Suprapubic skin (tissue), 4 donors: Measurements from ENCODE around the gene SPINDOC. TPM values are rescaled to one million over a fixed set of nuclear protein-coding genes. Genes with fewer than 3 reads are reported as not detected.

Experiments
- DNase-seq, 2 donors: peaks; one replicate each; pipeline ENCODE4 v3.0.0-alpha.2; 2019; ENCODE audit warnings: low spot score in 2 of 2
- H3K27ac ChIP-seq: fragments of 200-600 bp; sonication (generic); one replicate; pipeline ENCODE4 v1.5.1; 2019
- H3K27me3 ChIP-seq: fragments of 200-600 bp; sonication (generic); one replicate; pipeline ENCODE4 v1.5.1; 2019
- H3K36me3 ChIP-seq: fragments of 200-600 bp; sonication (generic); one replicate; pipeline ENCODE4 v1.5.1; 2019
- H3K4me1 ChIP-seq: fragments of 200-600 bp; sonication (generic); one replicate; pipeline ENCODE4 v1.5.1; 2019
- H3K4me3 ChIP-seq: fragments of 200-600 bp; sonication (generic); one replicate; pipeline ENCODE4 v1.5.1; 2019; ENCODE audit warnings: mild to moderate bottlenecking
- H3K9me3 ChIP-seq: fragments of 200-600 bp; sonication (generic); one replicate; pipeline ENCODE4 v1.5.1; 2019
- EP300 ChIP-seq: sonication (generic); formaldehyde crosslinking; IDR thresholded peaks from one replicate; pipeline ENCODE4 v1.6.1; 2017; ENCODE audit warnings: antibody characterized with exemption
- POLR2A ChIP-seq, 2 donors: fragments of 450-650 bp; IDR thresholded peaks; one replicate each; pipeline ENCODE4 v1.6.1; 2017; ENCODE audit warnings: antibody characterized with exemption in 2 of 2, mild to moderate bottlenecking in 2 of 2, moderate library complexity in 2 of 2
- POLR2AphosphoS5 ChIP-seq, 3 donors: sonication (generic); formaldehyde crosslinking; IDR thresholded peaks; one replicate each; pipeline ENCODE4 v1.6.1; 2017; ENCODE audit warnings: antibody characterized with exemption in 3 of 3
- WGBS: methylation state at CpG from one replicate; pipeline ENCODE4 v1.1.5; 2018; 5-methylcytosine and 5-hydroxymethylcytosine counted together
- total RNA-seq, 4 donors: library from RNA; depleted of rRNA; stranded (reverse); fragments of >200 nt; gene quantifications; one replicate each; pipeline ENCODE4 v1.1.0, GENCODE V29; 2016
- TF ChIP-seq, protein P1 (sequence below), 2 donors: fragments of 200-600 bp in 1 of 2; fragments of 450-650 bp in 1 of 2; sonication (generic) in 1 of 2; IDR thresholded peaks; one replicate each; pipeline ENCODE4 v1.5.1; 2016 to 2019; ENCODE audit warnings: antibody characterized with exemption in 2 of 2, mild to moderate bottlenecking in 1 of 2, moderate library complexity in 1 of 2

SPINDOC gene
- total RNA-seq, 4 donors from 2014 or later = 3.9 to 9.4 (median 6.3) TPM

DNA sequence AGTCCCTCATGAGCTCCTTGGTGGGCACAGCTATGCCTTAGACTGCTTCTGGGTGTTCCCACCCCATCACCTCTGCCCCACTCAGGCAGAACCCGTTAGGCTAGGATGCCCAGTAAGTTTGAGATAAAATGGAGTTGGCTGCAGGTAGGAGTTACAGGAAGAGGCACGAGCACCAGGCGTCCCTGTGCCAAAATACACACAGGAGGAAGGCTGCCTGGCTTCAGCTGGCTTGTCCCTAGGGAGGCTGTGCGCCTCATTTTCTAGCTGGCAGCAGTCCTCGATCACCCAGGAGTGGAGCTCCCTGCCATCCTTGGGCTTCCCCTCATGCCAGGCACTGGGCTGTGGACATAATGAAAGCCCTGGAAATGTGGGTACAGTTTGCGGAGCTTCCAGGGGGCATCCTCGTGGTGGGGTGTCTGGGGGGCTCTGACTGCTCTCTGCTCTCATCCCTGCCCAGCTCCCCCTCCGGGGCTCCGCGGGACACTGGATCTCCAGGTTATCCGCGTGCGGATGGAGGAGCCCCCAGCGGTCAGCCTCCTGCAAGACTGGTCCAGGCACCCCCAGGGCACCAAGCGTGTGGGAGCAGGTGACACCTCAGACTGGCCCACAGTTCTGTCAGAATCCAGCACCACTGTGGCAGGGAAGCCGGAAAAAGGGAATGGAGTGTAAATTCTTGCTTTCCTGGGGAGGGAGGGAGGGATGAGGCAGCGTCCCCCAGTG lies 13.4 kb downstream of the SPINDOC start:
- Histone ChIP-seq H3K27me3 (no peaks in the 10 kb centered on the region), H3K4me3 (no peak overlapping the region), H3K36me3 (peaks cover 60% of the 10 kb centered on the region), H3K27ac (no peak overlapping the region), H3K4me1 (no peaks in the 10 kb centered on the region), H3K9me3 (no peaks in the 10 kb centered on the region)
- WGBS = 66% methylated on average over 5 of the region's 17 CpGs
- DNase-seq = no peak
- TF ChIP-seq POLR2AphosphoS5 (IDR thresholded peaks at IDR 0.05) (no peak), EP300 (no peak), POLR2A (IDR thresholded peaks at IDR 0.05) (no peak)
- TF ChIP-seq, protein P1, sequence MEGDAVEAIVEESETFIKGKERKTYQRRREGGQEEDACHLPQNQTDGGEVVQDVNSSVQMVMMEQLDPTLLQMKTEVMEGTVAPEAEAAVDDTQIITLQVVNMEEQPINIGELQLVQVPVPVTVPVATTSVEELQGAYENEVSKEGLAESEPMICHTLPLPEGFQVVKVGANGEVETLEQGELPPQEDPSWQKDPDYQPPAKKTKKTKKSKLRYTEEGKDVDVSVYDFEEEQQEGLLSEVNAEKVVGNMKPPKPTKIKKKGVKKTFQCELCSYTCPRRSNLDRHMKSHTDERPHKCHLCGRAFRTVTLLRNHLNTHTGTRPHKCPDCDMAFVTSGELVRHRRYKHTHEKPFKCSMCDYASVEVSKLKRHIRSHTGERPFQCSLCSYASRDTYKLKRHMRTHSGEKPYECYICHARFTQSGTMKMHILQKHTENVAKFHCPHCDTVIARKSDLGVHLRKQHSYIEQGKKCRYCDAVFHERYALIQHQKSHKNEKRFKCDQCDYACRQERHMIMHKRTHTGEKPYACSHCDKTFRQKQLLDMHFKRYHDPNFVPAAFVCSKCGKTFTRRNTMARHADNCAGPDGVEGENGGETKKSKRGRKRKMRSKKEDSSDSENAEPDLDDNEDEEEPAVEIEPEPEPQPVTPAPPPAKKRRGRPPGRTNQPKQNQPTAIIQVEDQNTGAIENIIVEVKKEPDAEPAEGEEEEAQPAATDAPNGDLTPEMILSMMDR (IDR thresholded peaks at IDR 0.05) = no peak

- WGBS = 73% methylated on average over 2 of the region's 8 CpGs
- H3K4me3 ChIP-seq = no peak overlapping the region
- no peak overlapping the region for H3K27ac ChIP-seq
- H3K9me3 ChIP-seq = no peaks in the 10 kb centered on the region
- no peaks in the 10 kb centered on the region for H3K4me1 ChIP-seq
- peaks cover 28% of the 10 kb centered on the region for H3K36me3 ChIP-seq
- DNase-seq = no peak
- H3K27me3 ChIP-seq = no peaks in the 10 kb centered on the region
- TF ChIP-seq POLR2AphosphoS5 (IDR thresholded peaks at IDR 0.05) = no peak
- TF ChIP-seq POLR2A (IDR thresholded peaks at IDR 0.05) = no peak
- TF ChIP-seq, protein P1 (IDR thresholded peaks at IDR 0.05) = no peak
- no peak for TF ChIP-seq EP300
Measured at GRCh38 chr11:63829823-63830489, 16.7 kb downstream of the SPINDOC start.

- WGBS = 49% methylated on average over 7 of the region's 7 CpGs
- DNase-seq = no peak
- no peak overlapping the region for H3K27ac ChIP-seq
Measured at GRCh38 chr11:63831326-63831725, 18.1 kb downstream of the SPINDOC start.

GRCh38 chr11:63832336-63832735 lies 19.1 kb downstream of the SPINDOC start:
- Histone ChIP-seq H3K27ac (no peak overlapping the region), H3K27me3 (no peaks in the 10 kb centered on the region), H3K4me3 (no peak overlapping the region), H3K36me3 (peaks cover 8% of the 10 kb centered on the region), H3K4me1 (peaks cover 1% of the 10 kb centered on the region), H3K9me3 (no peaks in the 10 kb centered on the region)
- 58% methylated on average over 2 of the region's 2 CpGs for WGBS
- DNase-seq = no peak
- TF ChIP-seq POLR2A (IDR thresholded peaks at IDR 0.05) (no peak), POLR2AphosphoS5 (IDR thresholded peaks at IDR 0.05) (no peak), EP300 (no peak)
- TF ChIP-seq, protein P1 (IDR thresholded peaks at IDR 0.05) = no peak

More at GRCh38 chr11:63831326-63831725, 18.1 kb downstream of the SPINDOC start:
- Histone ChIP-seq H3K36me3 (peaks cover 18% of the 10 kb centered on the region), H3K4me3 (no peak overlapping the region), H3K27me3 (no peaks in the 10 kb centered on the region), H3K4me1 (no peaks in the 10 kb centered on the region), H3K9me3 (no peaks in the 10 kb centered on the region)
- TF ChIP-seq EP300 = no peak
- TF ChIP-seq, protein P1 (IDR thresholded peaks at IDR 0.05) = no peak
- TF ChIP-seq POLR2AphosphoS5 (IDR thresholded peaks at IDR 0.05) = no peak
- TF ChIP-seq POLR2A (IDR thresholded peaks at IDR 0.05) = no peak

DNA sequence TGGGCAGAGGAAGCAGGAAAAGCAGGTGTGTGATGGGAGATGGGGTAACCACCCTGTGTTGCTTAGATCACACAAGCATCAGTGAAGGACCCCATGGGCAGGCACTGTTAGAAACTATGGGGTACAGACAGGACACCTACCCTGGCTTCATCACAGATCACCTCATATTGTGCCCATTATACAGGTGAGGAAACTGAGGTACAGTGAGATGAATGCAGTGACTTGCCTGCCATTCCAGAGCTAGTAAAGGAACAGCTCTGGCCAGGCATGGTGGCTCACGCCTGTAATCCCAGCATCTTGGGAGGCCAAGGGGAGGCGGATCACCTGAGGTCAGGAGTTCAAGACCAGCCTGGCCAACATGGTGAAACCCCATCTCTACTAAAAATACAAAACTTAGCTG lies 19.8 kb downstream of the SPINDOC start:
- no peak for DNase-seq
- Histone ChIP-seq H3K4me3 (no peak overlapping the region), H3K9me3 (no peaks in the 10 kb centered on the region), H3K27ac (no peak overlapping the region), H3K36me3 (peaks cover 4% of the 10 kb centered on the region), H3K27me3 (no peaks in the 10 kb centered on the region), H3K4me1 (peaks cover 8% of the 10 kb centered on the region)
- TF ChIP-seq EP300 (no peak), POLR2A (IDR thresholded peaks at IDR 0.05) (no peak)
- WGBS = 97% methylated on average over 2 of the region's 2 CpGs
